Right kidney (tissue), 1 donor: ENCODE measurements around the gene NCAPD2.

Experiments used
- DNase-seq: peaks from one replicate; pipeline ENCODE4 v3.0.0-alpha.2; 2016

The NCAPD2 gene

GRCh38 chr12:6574576-6575295, 80.8 kb downstream of the NCAPD2 start:
- no peak for DNase-seq

GRCh38 chr12:6575648-6576047, 81.7 kb downstream of the NCAPD2 start:
- DNase-seq = no peak
